ENCODE data around the gene ARHGAP1. TPM values are rescaled to one million over a fixed set of nuclear protein-coding genes. Genes with fewer than 3 reads are reported as not detected.

ARHGAP1 gene
- total RNA-seq, 1 experiment from 2014 or later = 31.0 TPM

DNA sequence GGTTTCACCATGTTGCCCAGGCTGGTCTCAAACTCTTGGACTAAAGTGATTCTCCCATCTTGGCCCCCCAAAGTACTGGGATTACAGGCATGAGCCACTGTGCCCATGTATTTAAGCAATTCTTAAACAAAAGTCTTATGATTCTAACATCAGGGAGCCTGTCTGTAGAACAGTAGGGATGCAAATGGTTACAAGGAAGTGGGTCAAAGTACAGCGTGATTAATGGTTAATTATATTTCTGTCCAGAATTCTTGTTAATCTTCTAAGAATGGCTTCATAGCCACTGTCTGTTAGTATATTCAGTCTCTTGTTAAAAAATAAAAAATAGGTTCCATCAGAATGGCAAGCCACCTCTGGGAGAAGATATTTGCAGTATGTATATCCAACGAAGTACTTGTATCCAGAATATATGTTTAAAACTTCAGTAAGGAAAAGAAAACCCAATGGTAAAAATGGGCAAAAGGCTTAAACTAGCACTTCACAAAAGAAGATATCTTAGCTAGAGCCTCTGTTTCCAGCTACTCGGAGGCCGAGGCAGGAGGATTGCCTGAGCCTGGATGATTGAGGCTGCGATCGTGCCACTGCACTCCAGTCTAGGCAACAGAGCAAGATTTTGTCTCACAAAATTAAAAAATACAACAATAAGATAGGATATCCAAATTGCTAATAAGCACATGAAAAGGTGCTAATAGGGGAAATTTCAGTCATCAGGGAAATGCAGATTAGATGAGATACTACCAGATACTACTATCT lies 60.2 kb downstream of the ARHGAP1 start:
- DNase-seq (ENCODE audit: low read depth) = no peak

DNA sequence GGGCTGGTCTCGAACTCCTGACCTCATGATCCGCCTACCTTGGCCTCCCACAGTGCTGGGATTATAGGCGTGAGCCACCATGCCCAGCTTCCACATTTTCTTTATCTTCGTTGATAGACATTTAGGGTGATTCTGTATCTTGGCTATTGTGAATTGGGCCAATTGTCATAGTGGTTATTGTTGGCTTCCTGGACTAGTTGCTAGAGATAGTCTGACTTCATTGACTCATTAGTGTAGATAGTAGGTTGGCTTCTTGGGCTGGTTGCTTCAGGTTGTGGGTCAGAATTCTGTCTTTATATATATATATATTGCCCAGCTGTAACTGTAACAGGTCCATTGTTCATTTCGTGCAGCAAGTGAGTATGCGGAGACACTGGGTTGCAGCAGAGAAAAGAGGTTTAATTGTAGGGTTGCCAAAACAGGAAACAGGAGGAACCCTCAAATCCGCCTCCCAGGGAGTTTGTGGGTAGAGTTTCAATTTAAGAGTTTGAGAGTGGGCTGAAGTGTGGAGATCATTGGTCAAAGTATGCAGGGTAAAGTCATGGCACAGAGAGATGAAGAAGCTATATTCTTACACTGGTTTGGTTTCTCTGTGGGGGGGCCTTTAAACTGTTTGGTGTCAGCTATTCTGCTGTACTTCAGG lies 61.1 kb downstream of the ARHGAP1 start:
- no peak for DNase-seq (ENCODE audit: low read depth)

DNA sequence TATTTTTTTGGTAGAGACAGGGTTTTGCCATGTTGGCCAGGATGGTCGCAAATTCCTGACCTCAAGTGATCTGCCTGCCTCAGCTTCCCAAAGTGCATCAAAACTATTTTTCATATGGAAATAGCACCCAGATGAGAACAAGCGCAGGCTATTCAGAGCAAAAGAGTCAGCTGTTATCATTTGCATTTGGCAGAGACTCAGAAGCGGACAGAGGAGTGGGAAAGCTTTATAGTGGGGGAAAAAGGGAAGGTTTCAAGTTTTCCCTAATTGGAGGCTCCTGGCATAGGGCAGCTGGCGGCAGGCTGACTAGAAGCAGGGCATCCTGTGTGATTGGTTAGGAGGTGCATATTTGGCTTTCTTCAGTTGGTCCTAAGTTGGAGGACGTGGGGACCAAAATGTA lies 62.9 kb downstream of the ARHGAP1 start:
- DNase-seq (ENCODE audit: low read depth) = no peak

- no peak for DNase-seq (ENCODE audit: low read depth)
These were observed 64.8 kb downstream of the ARHGAP1 start for GRCh38 chr11:46635557-46636139.

DNA sequence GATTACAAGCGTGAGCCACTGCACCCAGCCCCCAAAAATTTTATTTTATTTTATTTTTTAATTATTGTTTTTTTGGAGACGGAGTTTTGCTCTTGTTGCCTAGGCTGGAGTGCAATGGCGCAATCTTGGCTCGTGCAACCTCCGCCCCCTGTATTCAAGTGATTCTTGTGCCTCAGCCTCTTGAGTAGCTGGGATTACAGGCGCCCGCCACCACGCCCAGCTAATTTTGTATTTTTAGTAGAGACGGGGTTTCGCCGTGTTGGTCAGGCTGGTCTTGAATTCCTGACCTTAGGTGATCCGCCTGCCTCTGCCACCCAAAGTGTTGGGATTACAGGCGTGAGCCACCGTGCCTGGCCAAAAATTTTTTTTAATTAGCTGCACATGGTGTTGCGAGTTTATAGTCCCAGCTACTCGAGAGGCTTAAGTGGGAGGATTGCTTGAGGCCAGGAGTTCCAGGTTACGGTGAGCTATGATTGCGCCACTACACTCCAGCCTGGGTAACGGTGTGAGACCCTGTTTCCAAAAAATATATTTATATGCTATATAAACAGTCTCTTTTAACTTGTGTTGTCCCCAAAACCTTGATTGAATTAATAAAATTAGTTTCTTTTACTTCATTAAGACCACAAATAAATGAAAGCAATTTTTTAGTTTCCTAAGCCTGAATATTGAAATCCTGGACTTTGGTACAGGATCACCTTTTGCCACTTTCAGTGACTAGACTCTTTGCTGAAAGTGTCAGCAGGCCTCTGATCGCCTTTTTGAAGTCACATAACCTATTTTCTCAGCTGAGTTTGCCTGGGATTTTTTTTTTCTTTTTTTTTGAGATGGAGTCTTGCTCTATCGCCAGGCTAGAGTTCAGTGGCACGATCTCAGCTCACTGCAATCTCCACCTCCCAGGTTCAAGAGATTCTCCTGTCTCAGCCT lies 66.9 kb downstream of the ARHGAP1 start:
- DNase-seq (ENCODE audit: low read depth) = no peak

DNA sequence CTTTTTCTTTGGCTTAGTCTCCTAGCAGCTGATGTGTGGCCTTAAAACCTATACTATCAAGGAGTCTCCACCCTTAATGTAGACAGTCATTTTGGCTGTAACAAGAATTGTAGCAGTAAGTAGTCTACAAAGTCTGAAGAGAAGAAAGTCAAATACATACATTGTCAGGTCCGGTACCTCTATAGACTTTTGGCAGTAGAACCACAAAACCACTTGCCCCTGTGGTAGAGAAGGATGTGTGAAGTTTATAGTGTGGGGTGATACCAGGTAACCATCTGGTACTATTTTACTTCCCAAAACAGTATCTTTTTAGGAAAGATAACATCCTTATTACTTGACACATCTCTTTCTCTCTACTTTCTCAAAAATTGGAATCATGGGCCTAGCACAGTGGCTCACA lies 67.9 kb downstream of the ARHGAP1 start:
- no peak for DNase-seq (ENCODE audit: low read depth)

- DNase-seq (ENCODE audit: low read depth) = no peak
These were observed 68.7 kb downstream of the ARHGAP1 start for GRCh38 chr11:46631676-46632075.

DNA sequence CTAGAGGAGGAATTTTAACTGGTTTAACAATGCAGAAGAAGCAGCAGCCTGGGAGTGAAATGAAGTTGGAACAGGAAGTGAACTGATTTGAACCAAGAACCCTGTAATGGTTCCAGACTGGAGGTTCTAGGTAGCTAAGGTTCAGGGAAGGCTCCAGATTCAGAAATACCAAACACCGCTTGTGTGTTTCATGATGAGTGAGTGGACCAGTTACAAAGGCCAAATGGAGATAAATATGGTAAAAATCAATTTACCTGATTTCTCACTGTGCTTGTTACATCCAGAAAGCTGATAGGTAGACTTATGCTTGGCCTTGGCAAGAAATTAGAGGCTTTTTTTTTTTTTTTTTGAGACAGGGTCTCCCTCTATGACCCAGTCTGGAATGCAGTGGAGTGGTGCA lies 70.2 kb downstream of the ARHGAP1 start:
- DNase-seq (ENCODE audit: low read depth) = no peak

DNA sequence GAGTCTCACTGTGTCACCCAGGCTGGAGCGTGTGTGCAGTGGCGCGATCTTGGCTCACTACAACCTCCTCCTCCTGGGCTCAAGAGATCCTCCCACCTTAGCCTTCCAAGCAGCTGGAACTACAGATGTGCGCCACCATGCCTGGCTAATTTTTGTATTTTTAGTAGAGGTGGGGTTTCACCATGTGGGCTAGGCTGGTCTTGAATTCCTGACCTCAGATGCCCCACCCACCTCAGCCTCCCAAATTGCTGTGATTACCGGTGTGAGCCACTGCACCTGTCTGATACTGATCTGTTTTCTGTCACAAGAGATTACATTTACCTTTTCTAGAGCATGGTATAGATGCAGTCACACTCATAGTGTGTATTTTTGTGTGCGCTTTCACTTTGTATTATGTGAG lies 71.5 kb downstream of the ARHGAP1 start:
- no peak for DNase-seq (ENCODE audit: low read depth)

Other genes starting within 250 kb of the ARHGAP1 start
- gene AMBRA1, start 106.6 kb downstream of the ARHGAP1 start, total RNA-seq (2014; rRNA removed) = 19.8 and 20.9 TPM in 2 replicates
- 3.4 and 5.3 TPM in 2 replicates for gene HARBI1, start 83.4 kb downstream of the ARHGAP1 start, total RNA-seq (2014; rRNA removed)
- gene ATG13, start 83.1 kb downstream of the ARHGAP1 start, total RNA-seq (2014; rRNA removed) = 54.2 and 70.2 TPM in 2 replicates
- gene ZNF408, start 412 bp upstream of the ARHGAP1 start, total RNA-seq (2014; rRNA removed) = 9.0 and 14.0 TPM in 2 replicates
- not detected in 2 replicates for gene F2, start 18.6 kb upstream of the ARHGAP1 start, total RNA-seq (2014; rRNA removed)
- 101 and 115 TPM in 2 replicates for gene CKAP5, start 145.7 kb upstream of the ARHGAP1 start, total RNA-seq (2014; rRNA removed)
- 1.3 and 1.4 TPM in 2 replicates for gene LRP4, start 217.9 kb upstream of the ARHGAP1 start, total RNA-seq (2014; rRNA removed)
- 20.7 and 25.2 TPM in 2 replicates for gene CSTPP1, start 236.1 kb upstream of the ARHGAP1 start, total RNA-seq (2014; rRNA removed)